ENCODE data around the gene MRFAP1.

DNA sequence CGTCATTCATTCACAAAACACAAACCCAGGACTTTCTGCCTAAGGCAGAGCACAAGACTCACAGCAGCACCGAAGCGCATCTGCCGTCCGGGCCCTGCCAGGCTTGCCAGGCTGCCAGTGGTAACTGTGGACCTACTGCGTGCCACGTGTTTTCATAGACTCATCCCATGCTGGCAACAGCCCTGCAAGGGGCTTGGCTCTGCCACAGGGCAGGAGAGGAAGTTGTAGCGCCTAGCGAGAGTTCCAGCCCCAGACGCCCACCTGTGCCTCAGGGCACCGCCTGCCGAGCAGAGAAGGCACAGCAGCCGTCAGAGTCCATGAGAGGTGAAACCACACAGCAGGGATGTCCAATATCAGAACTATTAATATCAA lies 18.9 kb upstream of the MRFAP1 start:
- TF ChIP-seq POLR2AphosphoS5 (IDR thresholded peaks at IDR 0.05; ENCODE audit: low read depth, low read length) (no peak), POLR2A (IDR thresholded peaks at IDR 0.05; ENCODE audit: low read depth, low read length) (no peak)
